Measurements from ENCODE around the gene MRPL22. TPM values are rescaled to one million over a fixed set of nuclear protein-coding genes. Genes with fewer than 3 reads are reported as not detected.

The MRPL22 gene
- total and polyA plus RNA-seq, 2 of the 13 experiments (the other 11 are each of a cell fraction or from before 2014, with no cell fraction given), result 66.8 to 84.8 TPM

DNA sequence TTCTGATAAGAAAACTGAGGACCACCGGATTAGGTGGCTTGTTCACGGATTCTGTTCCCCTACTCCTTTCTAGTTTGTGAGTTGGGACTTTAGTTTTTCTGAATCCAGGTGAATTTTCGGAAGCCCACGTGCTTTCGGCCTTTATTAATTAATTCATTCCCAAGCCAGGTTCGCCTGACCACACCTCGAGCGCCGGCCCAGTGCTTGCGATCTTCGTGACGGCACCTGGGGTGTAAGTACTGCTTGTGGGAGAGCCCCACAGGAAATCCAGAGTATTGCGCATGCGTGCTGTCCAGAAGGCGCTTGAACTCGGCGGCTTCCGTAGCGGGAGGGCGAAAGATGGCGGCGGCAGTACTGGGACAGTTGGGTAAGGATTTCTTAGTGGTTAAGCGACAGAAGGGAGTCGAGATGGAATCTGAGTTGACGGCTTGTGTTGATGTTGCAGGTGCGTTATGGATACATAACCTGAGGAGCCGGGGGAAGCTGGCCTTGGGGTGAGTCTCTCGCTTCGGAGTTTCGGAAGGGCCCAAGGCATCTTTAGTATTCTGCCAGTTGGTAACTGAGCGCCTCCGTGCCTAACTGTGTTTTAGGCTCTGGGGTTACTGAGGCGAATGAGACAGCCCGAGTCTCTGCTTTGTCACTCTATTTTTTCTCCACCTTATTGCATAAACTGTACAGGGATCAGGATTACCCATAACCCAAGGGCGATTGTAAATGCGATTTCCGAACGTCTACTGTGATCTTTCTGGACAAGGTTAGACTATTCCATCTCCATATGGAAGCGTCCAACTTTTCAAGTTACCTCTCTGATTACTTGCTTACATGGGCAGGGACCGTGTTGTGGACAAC, at the start of gene MRPL22 (continued):
- TF ChIP-seq, protein P1, sequence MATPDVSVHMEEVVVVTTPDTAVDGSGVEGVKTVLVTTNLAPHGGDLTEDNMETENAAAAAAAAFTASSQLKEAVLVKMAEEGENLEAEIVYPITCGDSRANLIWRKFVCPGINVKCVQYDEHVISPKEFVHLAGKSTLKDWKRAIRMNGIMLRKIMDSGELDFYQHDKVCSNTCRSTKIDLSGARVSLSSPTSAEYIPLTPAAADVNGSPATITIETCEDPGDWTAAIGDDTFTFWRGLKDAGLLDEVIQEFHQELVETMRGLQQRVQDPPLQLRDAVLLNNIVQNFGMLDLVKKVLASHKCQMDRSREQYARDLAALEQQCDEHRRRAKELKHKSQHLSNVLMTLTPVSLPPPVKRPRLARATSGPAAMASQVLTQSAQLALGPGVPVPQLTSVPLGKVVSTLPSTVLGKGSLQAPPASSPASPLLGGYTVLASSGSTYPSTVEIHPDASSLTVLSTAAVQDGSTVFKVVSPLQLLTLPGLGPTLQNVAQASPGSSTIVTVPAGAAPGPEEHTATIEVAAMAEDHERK (CRISPR knock-in tag; IDR thresholded peaks at IDR 0.05; ENCODE audit: low read depth), result no peak
- TF ChIP-seq, protein P2, sequence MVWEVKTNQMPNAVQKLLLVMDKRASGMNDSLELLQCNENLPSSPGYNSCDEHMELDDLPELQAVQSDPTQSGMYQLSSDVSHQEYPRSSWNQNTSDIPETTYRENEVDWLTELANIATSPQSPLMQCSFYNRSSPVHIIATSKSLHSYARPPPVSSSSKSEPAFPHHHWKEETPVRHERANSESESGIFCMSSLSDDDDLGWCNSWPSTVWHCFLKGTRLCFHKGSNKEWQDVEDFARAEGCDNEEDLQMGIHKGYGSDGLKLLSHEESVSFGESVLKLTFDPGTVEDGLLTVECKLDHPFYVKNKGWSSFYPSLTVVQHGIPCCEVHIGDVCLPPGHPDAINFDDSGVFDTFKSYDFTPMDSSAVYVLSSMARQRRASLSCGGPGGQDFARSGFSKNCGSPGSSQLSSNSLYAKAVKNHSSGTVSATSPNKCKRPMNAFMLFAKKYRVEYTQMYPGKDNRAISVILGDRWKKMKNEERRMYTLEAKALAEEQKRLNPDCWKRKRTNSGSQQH (CRISPR knock-in tag; IDR thresholded peaks at IDR 0.05; ENCODE audit: low read depth), result peak; percentile 76; the same call in 1 of the 2 replicates
- TF ChIP-seq KAT7 (CRISPR knock-in tag; IDR thresholded peaks at IDR 0.05; ENCODE audit: borderline replicate concordance) (peak; percentile 84; the same call in 1 of the 2 replicates), RORA (CRISPR knock-in tag; IDR thresholded peaks at IDR 0.05) (no peak), MAZ (IDR thresholded peaks at IDR 0.05; ENCODE audit: borderline replicate concordance, low read depth, low read length) (peak; percentile 16; the same call in 1 of the 2 replicates), MAZ (CRISPR knock-in tag; IDR thresholded peaks at IDR 0.05; ENCODE audit: low read depth) (no peak), ZNF562 (CRISPR knock-in tag; IDR thresholded peaks at IDR 0.05; ENCODE audit: borderline replicate concordance) (no peak), STAT5B (CRISPR knock-in tag; IDR thresholded peaks at IDR 0.05) (no peak), ZNF274 (CRISPR knock-in tag; IDR thresholded peaks at IDR 0.05) (0 out of 2 replicates have a peak, but pooled peaks have one; percentile 54), REPIN1 (CRISPR knock-in tag; IDR thresholded peaks at IDR 0.05; ENCODE audit: borderline replicate concordance, low read depth) (peak; percentile 79; the same call in 1 of the 2 replicates), TEAD3 (CRISPR knock-in tag; optimal IDR thresholded peaks at IDR 0.05; ENCODE audit: borderline replicate concordance) (peak; percentile 19), HNRNPLL (IDR thresholded peaks at IDR 0.05; ENCODE audit: low read depth, low read length, poor library complexity, severe bottlenecking) (peak; percentile 36), CENPX (CRISPR knock-in tag; IDR thresholded peaks at IDR 0.05) (no peak), TAF1 (CRISPR knock-in tag; IDR thresholded peaks at IDR 0.05) (peak; percentile 90), ZNF383 (CRISPR knock-in tag; IDR thresholded peaks at IDR 0.05; ENCODE audit: borderline replicate concordance) (no peak)
- TF ChIP-seq, protein P3, sequence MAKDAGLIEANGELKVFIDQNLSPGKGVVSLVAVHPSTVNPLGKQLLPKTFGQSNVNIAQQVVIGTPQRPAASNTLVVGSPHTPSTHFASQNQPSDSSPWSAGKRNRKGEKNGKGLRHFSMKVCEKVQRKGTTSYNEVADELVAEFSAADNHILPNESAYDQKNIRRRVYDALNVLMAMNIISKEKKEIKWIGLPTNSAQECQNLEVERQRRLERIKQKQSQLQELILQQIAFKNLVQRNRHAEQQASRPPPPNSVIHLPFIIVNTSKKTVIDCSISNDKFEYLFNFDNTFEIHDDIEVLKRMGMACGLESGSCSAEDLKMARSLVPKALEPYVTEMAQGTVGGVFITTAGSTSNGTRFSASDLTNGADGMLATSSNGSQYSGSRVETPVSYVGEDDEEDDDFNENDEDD (CRISPR knock-in tag; IDR thresholded peaks at IDR 0.05; ENCODE audit: borderline replicate concordance), result no peak; the same call in 1 of the 2 replicates
- TF ChIP-seq, protein P4, sequence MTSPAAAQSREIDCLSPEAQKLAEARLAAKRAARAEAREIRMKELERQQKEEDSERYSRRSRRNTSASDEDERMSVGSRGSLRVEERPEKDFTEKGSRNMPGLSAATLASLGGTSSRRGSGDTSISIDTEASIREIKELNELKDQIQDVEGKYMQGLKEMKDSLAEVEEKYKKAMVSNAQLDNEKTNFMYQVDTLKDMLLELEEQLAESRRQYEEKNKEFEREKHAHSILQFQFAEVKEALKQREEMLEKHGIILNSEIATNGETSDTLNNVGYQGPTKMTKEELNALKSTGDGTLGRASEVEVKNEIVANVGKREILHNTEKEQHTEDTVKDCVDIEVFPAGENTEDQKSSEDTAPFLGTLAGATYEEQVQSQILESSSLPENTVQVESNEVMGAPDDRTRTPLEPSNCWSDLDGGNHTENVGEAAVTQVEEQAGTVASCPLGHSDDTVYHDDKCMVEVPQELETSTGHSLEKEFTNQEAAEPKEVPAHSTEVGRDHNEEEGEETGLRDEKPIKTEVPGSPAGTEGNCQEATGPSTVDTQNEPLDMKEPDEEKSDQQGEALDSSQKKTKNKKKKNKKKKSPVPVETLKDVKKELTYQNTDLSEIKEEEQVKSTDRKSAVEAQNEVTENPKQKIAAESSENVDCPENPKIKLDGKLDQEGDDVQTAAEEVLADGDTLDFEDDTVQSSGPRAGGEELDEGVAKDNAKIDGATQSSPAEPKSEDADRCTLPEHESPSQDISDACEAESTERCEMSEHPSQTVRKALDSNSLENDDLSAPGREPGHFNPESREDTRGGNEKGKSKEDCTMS (CRISPR knock-in tag; conservative IDR thresholded peaks at IDR 0.05), result no peak
- TF ChIP-seq, protein P5, sequence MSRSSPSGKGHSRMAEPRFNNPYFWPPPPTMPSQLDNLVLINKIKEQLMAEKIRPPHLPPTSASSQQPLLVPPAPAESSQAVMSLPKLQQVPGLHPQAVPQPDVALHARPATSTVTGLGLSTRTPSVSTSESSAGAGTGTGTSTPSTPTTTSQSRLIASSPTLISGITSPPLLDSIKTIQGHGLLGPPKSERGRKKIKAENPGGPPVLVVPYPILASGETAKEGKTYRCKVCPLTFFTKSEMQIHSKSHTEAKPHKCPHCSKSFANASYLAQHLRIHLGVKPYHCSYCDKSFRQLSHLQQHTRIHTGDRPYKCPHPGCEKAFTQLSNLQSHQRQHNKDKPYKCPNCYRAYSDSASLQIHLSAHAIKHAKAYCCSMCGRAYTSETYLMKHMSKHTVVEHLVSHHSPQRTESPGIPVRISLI (CRISPR knock-in tag; IDR thresholded peaks at IDR 0.05; ENCODE audit: borderline replicate concordance), result no peak
